AML-193 (cell line): ENCODE results near the gene PLCG1.

Source experiments
- DNase-seq, 2 experiments: peaks; one replicate each; lab custom pipeline; 2025; lab: John Stamatoyannopoulos, UW

Gene PLCG1

DNA sequence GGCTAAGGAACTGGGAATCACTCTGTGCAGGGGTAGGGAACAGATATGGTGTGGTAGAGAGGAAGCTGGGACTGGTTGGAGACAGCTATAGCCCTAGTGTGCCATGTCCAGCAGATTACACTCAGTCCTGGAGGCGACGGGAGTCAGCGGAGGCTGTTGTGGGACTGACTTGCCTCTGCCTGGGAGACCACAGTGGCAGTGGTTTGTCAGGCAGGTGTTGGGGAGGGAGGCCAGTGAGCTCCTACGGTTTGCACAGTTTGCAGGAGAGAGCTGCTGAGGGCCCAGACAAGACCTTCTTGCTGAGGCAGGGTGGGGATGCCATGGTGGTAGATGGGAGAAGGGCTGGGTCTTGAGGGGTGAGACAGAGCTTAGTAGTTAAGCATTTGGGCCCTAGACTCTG lies 4.9 kb downstream of the PLCG1 start:
- DNase-seq, result no peak

DNA sequence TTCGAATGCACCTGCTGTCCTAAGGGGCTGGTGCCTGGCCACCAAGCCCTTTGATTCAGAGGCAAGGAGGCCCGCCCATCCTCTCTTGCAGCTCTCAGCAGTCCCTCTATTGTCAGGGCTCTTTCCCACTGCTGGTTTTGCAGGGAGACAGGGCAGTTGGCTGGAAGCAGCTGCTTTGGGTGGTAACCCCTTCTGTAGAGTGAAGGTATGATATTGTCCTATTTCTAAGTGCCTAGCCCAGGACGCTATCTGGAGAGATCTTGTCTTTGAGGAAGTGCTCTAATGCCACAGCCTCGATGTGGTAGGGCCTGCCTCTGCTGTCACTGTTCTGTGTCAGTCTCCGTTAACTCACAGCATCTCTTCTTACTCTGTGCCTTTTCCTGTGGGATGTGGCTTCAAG lies 5.6 kb downstream of the PLCG1 start:
- DNase-seq, result peak; percentile 42 to 43

DNA sequence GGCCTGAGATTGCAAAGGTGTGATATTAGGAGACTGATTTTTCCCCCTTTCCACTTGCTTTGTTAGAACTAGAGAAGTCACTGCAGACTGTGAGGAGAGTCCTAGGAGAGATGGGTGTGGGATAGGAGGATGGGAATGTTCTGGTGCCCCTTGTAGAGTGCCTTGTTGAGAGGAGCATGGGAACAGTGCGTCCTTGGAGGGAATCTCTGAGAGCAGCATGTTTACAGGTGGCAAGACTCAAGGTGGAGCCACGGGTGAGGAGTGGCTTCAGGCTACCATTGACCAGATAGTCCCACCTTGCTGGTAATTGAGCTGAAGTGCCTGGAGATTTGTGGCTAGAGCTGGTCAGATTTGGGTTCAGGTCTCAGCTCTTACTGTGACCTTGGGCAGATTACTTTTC lies 6.0 kb downstream of the PLCG1 start:
- DNase-seq, result no peak

DNA sequence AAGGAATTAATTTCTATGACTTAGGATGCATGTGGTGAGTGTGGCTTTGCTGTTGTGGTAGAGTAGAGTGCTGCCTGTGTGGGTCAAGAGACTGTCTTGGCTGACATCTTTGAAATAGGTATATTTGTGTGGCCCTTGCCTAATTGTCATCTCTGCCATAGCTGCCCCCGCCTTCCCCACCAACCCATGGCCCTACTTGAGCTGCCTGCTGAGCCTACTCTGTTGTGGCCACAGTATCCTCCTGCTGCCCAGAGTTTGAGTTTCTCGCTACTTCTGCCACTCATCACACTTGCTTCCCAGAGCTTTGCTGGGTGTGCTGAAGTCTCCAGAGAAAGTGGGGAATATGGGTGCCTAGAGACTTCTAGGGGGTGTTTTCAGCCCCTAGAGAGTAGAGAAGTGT lies 8.0 kb downstream of the PLCG1 start:
- DNase-seq, result no peak

DNA sequence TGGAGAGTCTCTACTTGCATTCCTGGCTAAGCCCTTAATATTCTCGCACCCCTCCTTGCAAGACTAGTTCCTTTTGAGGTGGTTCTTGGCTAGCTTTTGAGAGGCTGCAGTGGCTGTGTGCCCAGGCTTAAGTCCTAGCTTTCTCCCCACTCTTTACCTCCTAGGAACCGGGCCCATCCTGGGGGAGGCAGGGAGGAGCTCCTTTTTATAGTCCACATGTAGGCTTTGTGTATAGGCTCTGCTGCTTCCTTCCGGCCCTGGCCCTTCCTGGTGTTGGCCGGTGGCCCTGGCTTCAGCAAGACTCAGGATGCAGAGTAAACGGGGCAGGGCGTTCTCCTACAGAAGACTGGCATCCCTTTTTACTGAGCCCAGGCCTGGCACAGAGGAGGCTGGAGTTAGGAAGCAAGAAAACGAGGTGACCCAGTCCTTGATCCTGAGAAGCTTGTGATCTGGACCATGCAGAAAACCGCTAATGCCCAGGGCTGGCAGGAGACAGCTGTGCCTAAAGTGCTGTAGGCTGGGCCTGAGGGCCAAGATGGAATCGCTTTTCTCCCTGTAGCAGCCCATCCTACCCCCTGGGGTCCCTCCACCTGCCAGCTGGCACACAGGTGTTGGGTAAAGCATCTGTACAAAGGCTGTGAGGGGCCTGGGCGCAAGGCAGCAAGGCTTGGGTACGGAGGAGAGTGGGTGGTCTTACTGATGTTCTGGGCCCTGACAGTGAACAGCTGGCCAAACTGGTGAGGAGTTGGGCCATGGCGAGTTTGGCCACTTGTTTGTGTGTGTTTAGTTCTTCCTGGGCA lies 8.7 kb downstream of the PLCG1 start:
- no peak for DNase-seq

DNA sequence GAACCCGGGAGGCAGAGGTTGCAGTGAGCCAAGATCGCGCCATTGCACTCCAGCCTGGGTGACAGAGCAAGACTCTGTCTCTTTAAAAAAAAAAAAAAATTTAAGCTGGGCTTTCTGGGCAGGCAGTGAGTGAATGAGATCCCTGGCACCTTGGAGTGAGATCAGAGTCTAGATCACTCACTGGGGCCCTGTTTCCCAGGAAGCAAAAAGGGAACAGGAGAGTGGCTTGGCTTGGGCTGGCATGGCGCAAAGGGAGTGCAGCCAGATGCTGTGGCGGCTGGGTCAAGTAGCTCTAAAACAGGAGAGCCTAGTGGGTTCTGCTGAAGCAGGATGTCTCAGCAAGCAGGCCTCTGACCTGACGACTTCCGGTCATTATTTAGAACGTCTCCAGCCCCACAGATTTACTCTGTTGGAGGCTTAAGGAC lies 10.4 kb downstream of the PLCG1 start:
- DNase-seq, result no peak

DNA sequence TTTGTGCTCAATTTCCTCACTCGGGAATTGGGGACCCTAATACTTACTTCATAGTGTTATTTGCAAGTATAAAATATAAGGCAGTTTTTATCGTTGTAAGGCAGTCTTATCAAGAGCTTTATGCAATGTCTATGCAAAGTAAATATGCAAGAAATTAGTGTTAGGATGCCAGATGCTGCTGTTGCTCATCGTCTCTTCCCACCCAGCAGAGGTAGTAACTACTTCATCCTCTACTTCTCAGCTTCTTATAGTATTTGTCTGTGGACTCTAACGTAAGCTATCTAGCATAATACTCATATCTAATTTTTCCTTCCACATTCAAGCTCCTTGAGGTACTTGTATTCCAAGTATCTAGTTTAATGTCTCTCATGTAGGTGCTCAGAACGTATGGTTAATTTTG lies 11.6 kb downstream of the PLCG1 start:
- DNase-seq, result no peak

DNA sequence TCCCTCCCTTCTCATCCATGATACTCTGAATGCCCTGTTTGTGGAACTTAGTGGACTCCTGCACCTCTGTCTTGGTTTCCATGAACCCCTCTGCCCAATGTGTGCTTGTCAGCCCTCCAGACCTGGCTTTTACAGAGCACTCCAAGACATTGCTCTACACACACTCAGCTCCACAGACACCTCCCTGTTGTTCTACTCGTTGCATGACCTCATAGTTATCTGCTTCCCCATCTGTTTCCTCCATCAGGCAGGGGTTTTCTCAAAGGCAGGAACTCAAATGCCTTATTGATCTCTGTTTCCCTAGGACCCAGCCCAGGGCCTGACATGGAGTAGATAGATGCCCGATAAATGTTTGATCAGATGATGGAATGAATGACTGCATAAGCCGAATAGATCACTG lies 13.3 kb downstream of the PLCG1 start:
- DNase-seq, result peak in 1 of 2 experiments; percentile 6

DNA sequence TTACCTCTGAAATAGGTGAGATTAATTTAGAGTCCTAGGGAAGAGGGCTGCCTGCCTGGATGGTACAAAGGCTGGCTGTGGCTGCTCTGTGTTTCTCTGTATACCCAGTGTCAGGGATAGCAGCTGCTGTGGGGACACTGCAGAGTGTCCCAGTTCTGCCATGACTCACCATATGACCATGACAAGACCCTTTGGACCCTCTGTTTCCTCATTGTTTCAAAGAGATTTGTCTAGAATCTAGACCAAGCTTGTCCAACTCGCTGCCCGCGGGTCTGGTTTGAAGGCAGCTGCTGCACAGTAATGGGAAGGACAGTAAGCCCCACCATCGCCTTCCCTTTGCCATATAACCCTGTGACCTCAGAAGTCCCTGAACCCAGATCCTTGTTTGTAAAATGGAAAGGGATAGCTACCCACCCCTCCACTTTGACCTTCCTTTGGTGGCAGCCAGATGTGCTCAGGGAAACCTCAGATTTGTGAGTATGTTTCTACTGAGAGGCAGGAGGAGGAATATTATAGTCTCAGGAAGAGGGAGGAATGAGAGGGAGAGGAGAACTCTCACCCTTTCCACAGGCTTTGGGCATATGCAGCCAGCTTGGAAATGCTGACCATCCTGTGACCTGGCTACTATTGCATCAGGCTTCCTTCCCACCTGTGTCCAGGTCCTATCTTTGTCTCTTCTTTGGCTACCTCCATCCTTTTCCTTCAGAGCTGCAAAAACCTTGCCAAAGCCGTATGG lies 14.0 kb downstream of the PLCG1 start:
- DNase-seq, result no peak

DNA sequence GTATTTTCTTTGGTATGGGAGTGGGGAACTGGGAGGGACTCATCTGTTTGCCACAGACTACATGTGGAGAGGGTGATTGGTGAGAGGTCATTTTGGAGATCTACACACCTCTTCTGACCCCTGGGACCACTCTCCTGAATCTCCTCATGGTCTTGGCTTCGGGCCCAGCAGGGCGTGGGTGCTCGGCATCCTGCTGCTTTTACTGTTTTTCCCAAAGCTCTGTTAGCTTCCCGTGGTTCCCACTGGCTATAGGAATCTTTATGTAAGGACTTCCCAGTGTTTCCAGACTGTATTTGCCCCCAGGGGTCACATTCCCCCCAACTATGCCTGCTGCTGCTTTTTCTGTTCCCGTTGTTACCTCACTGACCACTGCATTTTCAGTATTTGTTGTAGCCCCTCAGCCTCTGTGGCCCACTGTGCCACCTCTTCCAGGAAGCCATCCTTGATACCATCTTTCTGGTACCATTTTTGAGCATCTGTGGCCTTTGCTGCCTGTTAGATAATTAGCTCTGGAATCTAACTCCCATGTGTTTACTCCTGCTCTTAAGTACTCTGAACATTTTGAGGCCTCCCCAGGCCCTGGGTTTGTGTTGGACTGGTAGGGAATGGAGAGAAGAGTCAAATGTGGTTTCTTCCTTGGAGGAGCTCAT lies 14.9 kb downstream of the PLCG1 start:
- DNase-seq, result no peak

DNA sequence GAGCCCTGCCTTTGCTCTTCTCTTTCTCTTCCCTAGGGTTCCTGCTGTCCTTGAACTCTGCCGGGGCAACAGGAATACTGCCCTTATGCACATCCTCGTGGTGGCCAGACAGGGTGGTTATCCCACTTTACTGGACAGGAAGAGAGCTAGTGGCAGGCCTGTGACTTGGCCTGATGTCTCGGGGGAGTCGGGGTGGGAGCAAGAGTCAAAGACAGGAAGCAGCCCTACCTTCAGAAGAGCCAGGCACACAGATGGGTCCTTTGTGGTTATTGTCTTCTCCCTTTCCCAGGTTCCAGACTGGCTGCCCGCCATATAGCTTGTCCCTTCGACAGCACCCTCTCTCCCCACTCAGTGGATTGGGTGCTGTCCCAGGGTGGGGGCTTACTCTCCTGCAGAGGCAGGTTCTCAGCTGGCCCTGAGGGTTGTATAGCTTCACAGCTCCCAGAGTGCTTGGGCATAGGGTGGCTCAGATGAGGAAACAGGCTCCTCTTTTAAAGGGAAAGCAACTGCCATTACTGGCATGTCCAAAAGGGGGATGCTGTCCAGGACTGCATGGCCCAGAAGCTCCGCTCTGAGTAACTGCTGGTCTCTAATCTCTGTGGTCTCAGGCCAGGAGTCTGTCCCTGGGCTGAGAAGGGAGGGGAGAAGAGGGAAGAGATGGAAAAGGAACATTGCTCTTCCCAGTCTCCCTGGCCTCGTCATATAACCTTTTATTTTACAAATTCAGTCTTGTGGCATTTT lies 17.3 kb downstream of the PLCG1 start:
- DNase-seq, result no peak

DNA sequence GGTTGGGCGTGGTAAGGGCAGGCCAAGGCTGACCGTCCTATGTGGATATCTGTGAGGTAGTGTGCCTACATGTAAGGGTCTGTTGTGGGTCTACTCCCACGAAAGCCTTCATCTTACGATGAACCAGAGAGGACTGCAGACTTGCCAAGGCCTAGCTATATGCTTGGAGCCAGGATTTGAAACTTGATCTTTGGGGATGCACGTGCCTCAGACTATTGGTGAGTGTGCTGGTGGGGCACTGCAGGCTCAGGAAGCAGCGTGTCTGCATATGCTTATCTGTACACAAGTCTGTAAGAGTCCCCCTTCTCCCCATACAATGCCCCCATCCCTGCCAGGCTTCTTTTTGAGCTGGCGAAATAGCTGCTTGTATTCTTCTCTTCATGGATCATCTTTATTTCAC lies 17.9 kb downstream of the PLCG1 start:
- no peak for DNase-seq

DNA sequence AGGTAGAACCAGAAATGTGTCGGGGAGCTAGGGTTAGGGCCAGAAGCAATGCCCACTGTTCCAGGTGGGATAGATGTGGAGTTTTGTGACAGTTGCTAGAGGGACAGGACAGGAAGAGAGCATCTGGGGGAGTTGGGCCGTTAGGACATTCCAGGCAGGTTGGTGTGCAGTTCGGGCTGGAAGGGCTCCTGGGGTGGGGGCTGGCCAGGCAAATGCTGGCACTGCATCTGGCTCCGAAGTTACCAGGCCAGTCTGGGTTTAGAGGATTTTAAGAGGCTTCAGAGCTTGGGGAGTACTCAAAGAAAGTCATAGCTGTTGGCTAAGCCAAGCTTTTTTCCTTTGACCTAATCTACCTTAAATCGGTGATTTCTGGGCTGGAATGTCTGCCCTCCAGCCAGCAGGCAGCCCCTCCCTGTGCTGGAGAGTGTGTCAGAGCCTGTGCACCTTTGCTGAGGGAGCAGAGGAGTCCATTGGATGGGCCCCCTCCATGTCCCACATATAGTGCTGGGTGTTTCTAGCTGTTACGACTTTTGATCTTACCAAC lies 20.8 kb downstream of the PLCG1 start:
- no peak for DNase-seq

DNA sequence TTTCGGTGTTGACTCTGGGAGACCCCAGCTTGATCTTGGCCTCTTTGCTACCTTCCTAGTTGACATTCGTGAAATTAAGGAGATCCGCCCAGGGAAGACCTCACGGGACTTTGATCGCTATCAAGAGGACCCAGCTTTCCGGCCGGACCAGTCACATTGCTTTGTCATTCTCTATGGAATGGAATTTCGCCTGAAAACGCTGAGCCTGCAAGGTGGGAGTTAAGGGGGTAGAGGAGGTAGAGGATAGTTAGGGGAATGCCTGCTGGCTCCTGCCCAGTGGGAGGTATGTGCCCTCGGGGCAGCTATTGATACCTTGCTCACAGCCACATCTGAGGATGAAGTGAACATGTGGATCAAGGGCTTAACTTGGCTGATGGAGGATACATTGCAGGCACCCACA lies 22.2 kb downstream of the PLCG1 start:
- DNase-seq, result no peak

DNA sequence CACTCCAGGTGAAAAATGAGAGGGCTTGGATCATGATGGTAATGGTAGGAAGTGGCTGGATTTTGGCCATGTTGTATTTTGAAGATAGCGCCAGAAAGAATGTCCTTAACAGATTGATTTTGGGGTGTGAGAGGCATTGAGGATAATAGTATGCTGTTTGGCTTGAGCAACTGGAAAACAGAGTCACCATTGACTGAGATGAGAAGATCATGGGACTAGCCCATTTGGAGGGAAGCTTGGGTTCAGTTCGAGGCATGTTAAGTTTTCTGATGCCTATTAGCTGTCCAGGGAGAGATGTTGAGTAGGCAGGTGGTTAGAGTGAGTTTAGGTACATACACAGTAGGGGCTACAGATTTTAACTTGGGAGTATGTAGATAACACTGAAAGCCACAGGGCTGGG lies 23.3 kb downstream of the PLCG1 start:
- no peak for DNase-seq

DNA sequence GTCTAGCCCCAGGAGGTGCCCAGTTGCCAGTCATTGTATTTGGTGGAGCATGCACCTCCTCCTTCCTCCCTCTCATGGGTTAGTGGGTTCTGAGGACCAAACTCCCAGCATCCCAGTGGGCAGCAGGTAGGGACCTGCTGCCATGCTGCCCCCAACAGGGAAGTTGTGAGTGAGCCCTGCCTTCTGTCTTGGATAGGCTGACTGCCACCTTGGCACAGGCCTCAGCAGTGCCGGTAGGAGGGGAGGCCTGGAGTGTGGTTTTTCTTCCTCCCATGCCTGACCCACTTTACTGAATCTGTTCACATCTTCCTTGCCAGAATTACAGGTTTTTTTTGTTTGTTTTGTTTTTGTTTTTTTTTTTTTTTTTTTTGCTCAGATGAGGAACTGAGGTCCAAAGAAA lies 24.5 kb downstream of the PLCG1 start:
- DNase-seq, result no peak

DNA sequence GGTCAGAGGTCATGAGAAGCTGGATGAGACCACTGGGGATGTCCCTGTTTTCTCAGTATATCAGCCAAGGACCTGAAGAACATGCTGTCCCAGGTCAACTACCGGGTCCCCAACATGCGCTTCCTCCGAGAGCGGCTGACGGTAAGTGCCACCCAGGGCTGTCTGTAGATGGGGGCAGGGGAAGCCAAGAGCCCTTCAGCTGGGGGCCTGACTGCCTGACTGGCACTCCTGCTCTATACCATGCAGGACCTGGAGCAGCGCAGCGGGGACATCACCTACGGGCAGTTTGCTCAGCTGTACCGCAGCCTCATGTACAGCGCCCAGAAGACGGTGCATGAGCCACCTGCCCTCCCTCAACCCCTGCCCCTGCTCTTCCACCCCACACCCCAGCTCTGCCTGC lies 25.1 kb downstream of the PLCG1 start:
- DNase-seq, result no peak

DNA sequence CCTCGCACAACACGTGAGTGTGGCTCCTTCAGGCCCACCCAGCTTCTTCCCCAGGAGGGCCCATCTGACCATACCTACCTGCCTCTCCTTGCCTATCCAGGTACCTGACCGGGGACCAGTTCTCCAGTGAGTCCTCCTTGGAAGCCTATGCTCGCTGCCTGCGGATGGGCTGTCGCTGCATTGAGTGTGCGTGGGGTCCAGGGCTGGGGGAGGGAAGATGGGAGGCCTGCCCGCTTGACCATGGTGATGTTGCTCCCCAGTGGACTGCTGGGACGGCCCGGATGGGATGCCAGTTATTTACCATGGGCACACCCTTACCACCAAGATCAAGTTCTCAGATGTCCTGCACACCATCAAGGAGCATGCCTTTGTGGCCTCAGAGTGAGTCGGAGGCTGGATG lies 26.5 kb downstream of the PLCG1 start:
- no peak for DNase-seq

DNA sequence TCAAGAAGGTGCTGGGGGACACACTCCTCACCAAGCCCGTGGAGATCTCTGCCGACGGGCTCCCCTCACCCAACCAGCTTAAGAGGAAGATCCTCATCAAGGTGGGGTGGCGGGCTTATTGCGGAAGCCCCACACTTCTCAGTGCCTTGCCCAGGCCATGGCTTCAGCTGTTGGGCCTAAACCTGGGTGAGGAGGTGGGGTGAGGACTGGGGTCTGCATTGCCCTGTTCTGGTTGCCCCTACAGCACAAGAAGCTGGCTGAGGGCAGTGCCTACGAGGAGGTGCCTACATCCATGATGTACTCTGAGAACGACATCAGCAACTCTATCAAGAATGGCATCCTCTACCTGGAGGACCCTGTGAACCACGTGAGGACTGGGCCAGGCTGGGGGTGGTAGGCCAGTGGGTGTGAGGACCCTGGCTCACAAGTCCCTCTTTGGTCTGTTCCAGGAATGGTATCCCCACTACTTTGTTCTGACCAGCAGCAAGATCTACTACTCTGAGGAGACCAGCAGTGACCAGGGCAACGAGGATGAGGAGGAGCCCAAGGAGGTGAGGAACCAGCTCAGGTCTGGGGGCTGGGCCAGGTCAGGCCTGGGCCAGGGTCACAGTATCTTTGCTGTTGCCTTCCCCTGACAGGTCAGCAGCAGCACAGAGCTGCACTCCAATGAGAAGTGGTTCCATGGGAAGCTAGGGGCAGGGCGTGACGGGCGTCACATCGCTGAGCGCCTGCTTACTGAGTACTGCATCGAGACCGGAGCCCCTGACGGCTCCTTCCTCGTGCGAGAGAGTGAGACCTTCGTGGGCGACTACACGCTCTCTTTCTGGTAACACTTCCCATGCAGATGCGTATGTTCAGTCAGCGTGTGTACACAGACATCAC lies 27.9 kb downstream of the PLCG1 start:
- DNase-seq, result no peak

DNA sequence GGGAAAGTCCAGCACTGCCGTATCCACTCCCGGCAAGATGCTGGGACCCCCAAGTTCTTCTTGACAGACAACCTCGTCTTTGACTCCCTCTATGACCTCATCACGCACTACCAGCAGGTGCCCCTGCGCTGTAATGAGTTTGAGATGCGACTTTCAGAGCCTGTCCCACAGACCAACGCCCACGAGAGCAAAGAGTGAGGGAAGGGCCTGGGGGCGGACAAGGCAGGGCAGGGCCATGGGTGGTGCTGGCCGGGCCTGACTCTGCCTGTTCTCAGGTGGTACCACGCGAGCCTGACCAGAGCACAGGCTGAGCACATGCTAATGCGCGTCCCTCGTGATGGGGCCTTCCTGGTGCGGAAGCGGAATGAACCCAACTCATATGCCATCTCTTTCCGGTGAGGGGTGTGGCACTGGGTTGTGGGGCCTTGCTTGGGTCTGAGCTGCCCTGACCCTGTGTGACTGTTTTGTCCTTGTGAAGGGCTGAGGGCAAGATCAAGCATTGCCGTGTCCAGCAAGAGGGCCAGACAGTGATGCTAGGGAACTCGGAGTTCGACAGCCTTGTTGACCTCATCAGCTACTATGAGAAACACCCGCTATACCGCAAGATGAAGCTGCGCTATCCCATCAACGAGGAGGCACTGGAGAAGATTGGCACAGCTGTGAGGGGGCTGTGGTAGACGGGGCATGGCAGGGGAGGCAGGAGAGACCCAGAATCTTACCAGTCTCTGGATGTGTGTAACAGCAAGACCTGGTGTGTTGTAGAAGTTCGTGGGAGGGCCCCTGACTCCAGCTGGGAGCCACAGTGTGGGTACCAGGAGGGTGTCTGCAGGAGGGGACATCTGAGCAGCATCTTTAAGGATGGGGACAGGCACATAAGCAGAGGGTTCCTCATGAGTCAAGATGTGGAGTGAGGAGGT lies 29.1 kb downstream of the PLCG1 start:
- no peak for DNase-seq
